Activated CD8-positive, alpha-beta T cell treated with anti-CD3 and anti-CD28 coated beads for 36 hours (primary cell): ENCODE measurements around the gene MGLL. TPM values are rescaled to one million over a fixed set of nuclear protein-coding genes. Genes with fewer than 3 reads are reported as not detected.

Experiments
- ATAC-seq: fragments of 200-7000 bp; cut with Tn5 transposase; one replicate; pipeline ENCODE4 v1.10.0; 2021; ENCODE audit warnings: mild to moderate bottlenecking, moderate library complexity
- CTCF ChIA-PET: fragments of 350-600 bp; sonication (Branson Sonifier 250); formaldehyde crosslinking; loops from one replicate; lab custom pipeline; 2021; ENCODE audit warnings: antibody characterized with exemption; lab: Charles Lee
- POLR2A ChIA-PET: fragments of 350-600 bp; sonication (Branson Sonifier 250); formaldehyde crosslinking; loops from one replicate; lab custom pipeline; 2021; ENCODE audit warnings: antibody characterized with exemption; lab: Charles Lee
- DNase-seq: peaks from one replicate; pipeline ENCODE4 v3.0.0-alpha.2; 2020
- H3K27ac Mint-ChIP-seq: one replicate; pipeline ENCODE4 v1.8.0; 2021; ENCODE audit warnings: mild to moderate bottlenecking, mixed read lengths
- H3K27me3 Mint-ChIP-seq: one replicate; pipeline ENCODE4 v1.8.0; 2021; ENCODE audit warnings: mixed read lengths
- H3K36me3 Mint-ChIP-seq: one replicate; pipeline ENCODE4 v1.8.0; 2021; ENCODE audit warnings: low read depth, mixed read lengths
- H3K4me1 Mint-ChIP-seq: one replicate; pipeline ENCODE4 v1.8.0; 2021; ENCODE audit warnings: low read depth, mixed read lengths
- H3K4me3 Mint-ChIP-seq: one replicate; pipeline ENCODE4 v1.8.0; 2021; ENCODE audit warnings: mild to moderate bottlenecking, moderate library complexity, mixed read lengths
- H3K9me3 Mint-ChIP-seq: one replicate; pipeline ENCODE4 v1.8.0; 2021; ENCODE audit warnings: mixed read lengths
- CTCF ChIP-seq: fragments of 200-600 bp; IDR thresholded peaks from one replicate; pipeline ENCODE4 v1.8.0; 2022; ENCODE audit warnings: antibody characterized with exemption, mild to moderate bottlenecking
- intact Hi-C: fragments of 100-400 bp; cut with micrococcal nuclease; formaldehyde crosslinking; loops from one replicate; pipeline ENCODE4 v1.10.0; 2022
- total RNA-seq, 2 experiments: library from RNA; stranded (reverse); gene quantifications; one replicate each; pipeline ENCODE4 v1.2.3, GENCODE V29; 2021

Gene MGLL
- total RNA-seq, 2 experiments from 2014 or later: 1.1 to 3.1 TPM

- no peak for ATAC-seq
- Mint-ChIP-seq H3K27me3 (no peaks in the 10 kb centered on the region), H3K4me1 (peaks cover 2% of the 10 kb centered on the region), H3K36me3 (no peaks in the 10 kb centered on the region), H3K4me3 (no peak overlapping the region), H3K9me3 (no peaks in the 10 kb centered on the region), H3K27ac (no peak overlapping the region)
- CTCF ChIA-PET: no interaction called here
- POLR2A ChIA-PET: no interaction called here
- intact Hi-C loops: no loop called here
- TF ChIP-seq CTCF: no peak
- no peak for DNase-seq
Observed at GRCh38 chr3:127667119-127667681, 155.1 kb downstream of the MGLL start.

- DNase-seq (no peak), ATAC-seq (no peak)
- ChIA-PET CTCF (no interaction called here), POLR2A (no interaction called here)
- no peak for TF ChIP-seq CTCF
- intact Hi-C loops: no loop called here
- Mint-ChIP-seq H3K9me3 (no peaks in the 10 kb centered on the region), H3K4me1 (peaks cover 2% of the 10 kb centered on the region), H3K4me3 (no peak overlapping the region), H3K27me3 (no peaks in the 10 kb centered on the region), H3K36me3 (no peaks in the 10 kb centered on the region), H3K27ac (no peak overlapping the region)
Observed at GRCh38 chr3:127666676-127667075, 155.6 kb downstream of the MGLL start.

GRCh38 chr3:127665586-127665985, 156.7 kb downstream of the MGLL start:
- ATAC-seq: no peak
- H3K36me3 Mint-ChIP-seq: no peaks in the 10 kb centered on the region
- no peak for TF ChIP-seq CTCF
- POLR2A ChIA-PET: interaction anchor here (0.5 kb wide), 1 partner anchor 67 kb away, joined by 4 read pairs; the partner anchor contains the start of gene MCM2
- H3K4me1 Mint-ChIP-seq: no peaks in the 10 kb centered on the region
- H3K9me3 Mint-ChIP-seq: no peaks in the 10 kb centered on the region
- H3K27me3 Mint-ChIP-seq: no peaks in the 10 kb centered on the region
- CTCF ChIA-PET: no interaction called here
- intact Hi-C loops: no loop called here
- no peak for DNase-seq
- H3K27ac Mint-ChIP-seq: no peak overlapping the region
- H3K4me3 Mint-ChIP-seq: no peak overlapping the region

- POLR2A ChIA-PET: no interaction called here
Observed at GRCh38 chr3:127665165-127665564, 157.2 kb downstream of the MGLL start.

More at GRCh38 chr3:127665165-127665564, 157.2 kb downstream of the MGLL start:
- Mint-ChIP-seq H3K27me3 (no peaks in the 10 kb centered on the region), H3K4me1 (no peaks in the 10 kb centered on the region), H3K9me3 (no peaks in the 10 kb centered on the region), H3K36me3 (no peaks in the 10 kb centered on the region), H3K27ac (no peak overlapping the region), H3K4me3 (no peak overlapping the region)
- DNase-seq (no peak), ATAC-seq (no peak)
- CTCF ChIA-PET: no interaction called here
- intact Hi-C loops: no loop called here
- no peak for TF ChIP-seq CTCF
